SK-N-SH (cell line): ENCODE data around the gene CNGA2. TPM values are rescaled to one million over a fixed set of nuclear protein-coding genes. Genes with fewer than 3 reads are reported as not detected.

Source experiments
- CTCF ChIA-PET: fragments of 300-600, 350-600 bp; formaldehyde crosslinking; extraction: SDS; loops from one replicate; lab custom pipeline; 2021; lab: Yijun Ruan, JAX
- POLR2A ChIA-PET: fragments of 350-600 bp; sonication (Branson Sonifier 250); formaldehyde crosslinking; extraction: SDS; loops from one replicate; lab custom pipeline; 2020; ENCODE audit warnings: antibody characterized with exemption, inconsistent platforms; lab: Yijun Ruan, JAX
- DNase-seq: peaks from one replicate; pipeline ENCODE4 v3.0.0; 2012
- H2AFZ ChIP-seq: fragments of 200-600 bp; sonication (generic); 2 replicates; pipeline ENCODE4 v1.8.1; 2016; ENCODE audit warnings: antibody characterized with exemption, mild to moderate bottlenecking, low read depth
- H3F3A ChIP-seq: fragments of 200-600 bp; sonication (generic); replicated peaks from 2 replicates; pipeline ENCODE3; 2016; ENCODE audit warnings: antibody characterized with exemption, mild to moderate bottlenecking; ENCODE audit not compliant: insufficient read depth
- H3K27ac ChIP-seq, 2 experiments: fragments of 200-500 bp in 1 of 2; fragments of 200-600 bp in 1 of 2; sonication (Bioruptor generic) in 1 of 2; sonication (generic), shearing (Covaris generic) in 1 of 2; 2 replicates each; pipeline versions ENCODE4 v1.5.1 to v1.6.1; 2014 to 2016; ENCODE audit warnings: low read depth in 2 of 2, inconsistent platforms in 1 of 2, low read length in 1 of 2, mild to moderate bottlenecking in 1 of 2, mixed read lengths in 1 of 2
- H3K27me3 ChIP-seq: fragments of 200-600 bp; sonication (generic), shearing (Covaris generic); 2 replicates; pipeline ENCODE4 v1.6.1; 2016; ENCODE audit warnings: mixed run types; ENCODE audit not compliant: insufficient read depth
- H3K36me3 ChIP-seq, 2 experiments: fragments of 200-500 bp in 1 of 2; fragments of 200-600 bp in 1 of 2; sonication (Bioruptor generic) in 1 of 2; sonication (generic) in 1 of 2; replicated peaks in 1 of 2; 2 replicates each; pipeline versions ENCODE3 to v1.5.1; 2014 to 2016; ENCODE audit warnings: low read length in 1 of 2, mild to moderate bottlenecking in 1 of 2; ENCODE audit not compliant: insufficient read depth in 2 of 2, control insufficient read depth in 1 of 2
- H3K4me1 ChIP-seq, 2 experiments: fragments of 200-500 bp in 1 of 2; fragments of 200-600 bp in 1 of 2; sonication (Bioruptor generic) in 1 of 2; sonication (generic), shearing (Covaris generic) in 1 of 2; 2 replicates each; pipeline versions ENCODE4 v1.5.1 to v1.6.1; 2014 to 2016; ENCODE audit warnings: low read depth in 1 of 2, low read length in 1 of 2, mixed run types in 1 of 2; ENCODE audit not compliant: insufficient read depth in 2 of 2, control insufficient read depth in 1 of 2
- H3K4me2 ChIP-seq: fragments of 200-600 bp; sonication (generic), shearing (Covaris generic); 2 replicates; pipeline ENCODE4 v1.6.1; 2017; ENCODE audit warnings: mixed run types
- H3K4me3 ChIP-seq, 2 experiments: fragments of 200-500 bp in 1 of 2; fragments of 200-600 bp in 1 of 2; sonication (Bioruptor generic) in 1 of 2; sonication (generic), shearing (Covaris generic) in 1 of 2; 2 replicates each; pipeline versions ENCODE4 v1.5.1 to v1.8.1; 2014 to 2016; ENCODE audit warnings: low read depth in 2 of 2, inconsistent platforms in 1 of 2, low read length in 1 of 2, mild to moderate bottlenecking in 1 of 2, mixed read lengths in 1 of 2, moderate library complexity in 1 of 2
- H3K79me2 ChIP-seq: fragments of 200-600 bp; sonication (generic); 2 replicates; pipeline ENCODE4 v1.8.1; 2017; ENCODE audit warnings: mild to moderate bottlenecking; ENCODE audit not compliant: insufficient read depth
- H3K9ac ChIP-seq: fragments of 200-600 bp; sonication (generic); 2 replicates; pipeline ENCODE4 v1.6.1; 2017; ENCODE audit warnings: mixed run types
- H3K9me2 ChIP-seq: fragments of 200-600 bp; sonication (generic); 2 replicates; pipeline ENCODE4 v1.6.1; 2017; ENCODE audit warnings: mixed run types
- H3K9me3 ChIP-seq: fragments of 200-600 bp; sonication (generic); 2 replicates; pipeline ENCODE4 v1.6.1; 2017; ENCODE audit warnings: mixed run types, mild to moderate bottlenecking, moderate library complexity
- H4K20me1 ChIP-seq: fragments of 200-600 bp; sonication (generic); 2 replicates; pipeline ENCODE4 v1.6.1; 2017; ENCODE audit warnings: mild to moderate bottlenecking, mixed run types; ENCODE audit not compliant: insufficient read depth
- CHD2 ChIP-seq: fragments of 150-350 bp; IDR thresholded peaks from 2 replicates; pipeline ENCODE4 v1.6.1; 2018; ENCODE audit warnings: low read length; ENCODE audit not compliant: partially characterized antibody
- CTCF ChIP-seq: fragments of 200-600 bp; sonication (generic); IDR thresholded peaks from 2 replicates; pipeline ENCODE4 v1.6.1; 2017; ENCODE audit warnings: antibody characterized with exemption, mild to moderate bottlenecking, moderate library complexity
- ELF1 ChIP-seq: IDR thresholded peaks from 2 replicates; pipeline ENCODE4 v1.4.0; 2012
- EP300 ChIP-seq, 2 experiments: IDR thresholded peaks; 2 replicates each; pipeline versions ENCODE4 v1.4.0 to v1.6.1; 2012; ENCODE audit warnings: borderline replicate concordance in 1 of 2, low read depth in 1 of 2, low read length in 1 of 2
- EZH2phosphoT487 ChIP-seq: fragments of 200-600 bp; sonication (generic); IDR thresholded peaks from 2 replicates; pipeline ENCODE4 v1.6.1; 2017; ENCODE audit warnings: low read depth, mixed run types, mild to moderate bottlenecking, antibody characterized with exemption, moderate library complexity, borderline replicate concordance
- FOXM1 ChIP-seq: IDR thresholded peaks from 2 replicates; pipeline ENCODE4 v1.4.0; 2012; ENCODE audit warnings: low read depth, mild to moderate bottlenecking
- GABPA ChIP-seq: IDR thresholded peaks from 2 replicates; pipeline ENCODE4 v1.4.0; 2012; ENCODE audit warnings: low read depth, mild to moderate bottlenecking
- MEF2A ChIP-seq: IDR thresholded peaks from 2 replicates; pipeline ENCODE4 v1.4.0; 2012; ENCODE audit warnings: low read depth, borderline replicate concordance
- NFIC ChIP-seq: IDR thresholded peaks from 2 replicates; pipeline ENCODE4 v1.4.0; 2012; ENCODE audit warnings: borderline replicate concordance
- NRF1 ChIP-seq: IDR thresholded peaks from 2 replicates; pipeline ENCODE4 v1.6.1; 2012; ENCODE audit warnings: low read depth, mild to moderate bottlenecking, low read length
- RCOR1 ChIP-seq: fragments of 150-350 bp; IDR thresholded peaks from 2 replicates; pipeline ENCODE4 v1.6.1; 2017; ENCODE audit warnings: antibody characterized with exemption, low read length
- RFX5 ChIP-seq: IDR thresholded peaks from 2 replicates; pipeline ENCODE4 v1.6.1; 2012; ENCODE audit warnings: mild to moderate bottlenecking, improper control_type of control experiment, low read length
- SIN3A ChIP-seq: IDR thresholded peaks from 2 replicates; pipeline ENCODE4 v1.6.1; 2012; ENCODE audit warnings: low read depth, mild to moderate bottlenecking, low read length, moderate library complexity, borderline replicate concordance
- TAF1 ChIP-seq: IDR thresholded peaks from 2 replicates; pipeline ENCODE4 v1.6.1; 2012; ENCODE audit warnings: low read depth, mild to moderate bottlenecking, low read length, moderate library complexity, borderline replicate concordance
- TCF12 ChIP-seq: IDR thresholded peaks from 2 replicates; pipeline ENCODE4 v1.4.0; 2012
- TEAD4 ChIP-seq: IDR thresholded peaks from 2 replicates; pipeline ENCODE4 v1.4.0; 2012; ENCODE audit warnings: mild to moderate bottlenecking, borderline replicate concordance; ENCODE audit not compliant: insufficient read depth
- YY1 ChIP-seq: IDR thresholded peaks from 2 replicates; pipeline ENCODE4 v1.4.0; 2012; ENCODE audit warnings: low read depth, mild to moderate bottlenecking
- ZBTB33 ChIP-seq: IDR thresholded peaks from 2 replicates; pipeline ENCODE4 v1.4.0; 2012; ENCODE audit warnings: low read depth, borderline replicate concordance
- WGBS: methylation state at CpG from one replicate; pipeline ENCODE4 v1.1.6; 2017; ENCODE audit warnings: low lambda C conversion rate; 5-methylcytosine and 5-hydroxymethylcytosine counted together
- polyA plus RNA-seq, 3 experiments: library from polyadenylated mRNA; depleted of rRNA; stranded (reverse); fragments of >200 nt; gene quantifications; 2 replicates each; pipeline ENCODE4 v1.2.3, GENCODE V29; 2012

Gene CNGA2
- polyA plus RNA-seq, 1 of the 3 experiments (the other 2 are of a cell fraction) = not detected

- 0 out of 2 replicates have a peak, but pooled peaks cover 6% of the 10 kb centered on the region for H3K27me3 ChIP-seq
- CTCF ChIA-PET = interaction anchor here (2.9 kb wide), 1 partner anchor 11 kb away, joined by 15 read pairs; no protein-coding TSS in a partner anchor
These were observed 22.8 kb upstream of the CNGA2 start for GRCh38 chrX:151711787-151712186.

GRCh38 chrX:151712253-151712652 is 22.3 kb upstream of the CNGA2 start:
- no peak overlapping the region for H3K9ac ChIP-seq
- no peaks in the 10 kb centered on the region for H3K9me3 ChIP-seq
- H3K27ac ChIP-seq = no peak overlapping the region
- ChIA-PET CTCF (interaction anchor here (1.4 to 2.9 kb wide), 2 partner anchors 10 to 31 kb away, joined by 3 to 15 read pairs; no protein-coding TSS in a partner anchor), POLR2A (no interaction called here)
- no peaks in the 10 kb centered on the region for H3K9me2 ChIP-seq
- WGBS = 0% methylated on average over 3 of the region's 3 CpGs
- no peak overlapping the region for H3K4me2 ChIP-seq
- no peak overlapping the region for H3K4me3 ChIP-seq
- no peaks in the 10 kb centered on the region for H3K4me1 ChIP-seq
- no peaks in the 10 kb centered on the region for H3K79me2 ChIP-seq
- no peak overlapping the region for H2AFZ ChIP-seq
- H3K36me3 ChIP-seq = no peaks in the 10 kb centered on the region
- no peak for TF ChIP-seq ZBTB33
- no peak for TF ChIP-seq RCOR1
- TF ChIP-seq CHD2 = no peak
- TF ChIP-seq CTCF = no peak
- TF ChIP-seq NFIC = no peak
- no peak for TF ChIP-seq EZH2phosphoT487
- no peak for TF ChIP-seq TAF1
- no peak for TF ChIP-seq EP300 (IDR thresholded peaks at IDR 0.05; ENCODE audit: borderline replicate concordance in 1 of 2, low read depth in 1 of 2, low read length in 1 of 2)
- no peak for TF ChIP-seq TEAD4
- no peak for TF ChIP-seq SIN3A
- no peak for TF ChIP-seq TCF12
- no peak for TF ChIP-seq GABPA
- no peak for TF ChIP-seq MEF2A
- no peak for TF ChIP-seq RFX5
- DNase-seq = no peak
- no peaks in the 10 kb centered on the region for H3F3A ChIP-seq
- no peaks in the 10 kb centered on the region for H4K20me1 ChIP-seq
- peaks cover 11% of the 10 kb centered on the region; the same call in 1 of the 2 replicates for H3K27me3 ChIP-seq

More at GRCh38 chrX:151711787-151712186, 22.8 kb upstream of the CNGA2 start:
- H3K4me2 ChIP-seq = no peak overlapping the region
- no peak for TF ChIP-seq RCOR1
- TF ChIP-seq FOXM1 = no peak
- no peak for TF ChIP-seq YY1
- no peak for TF ChIP-seq GABPA
- no peak for TF ChIP-seq EP300 (IDR thresholded peaks at IDR 0.05; ENCODE audit: borderline replicate concordance in 1 of 2, low read depth in 1 of 2, low read length in 1 of 2)
- no peak for TF ChIP-seq NRF1
- TF ChIP-seq ELF1 = no peak
- TF ChIP-seq, all 33 proteins: peak for 0
- DNase-seq = no peak
- Histone ChIP-seq H2AFZ (no peak overlapping the region), H3K9me2 (no peaks in the 10 kb centered on the region), H3K9ac (no peak overlapping the region), H3K9me3 (no peaks in the 10 kb centered on the region), H3K79me2 (no peaks in the 10 kb centered on the region), H3F3A (no peaks in the 10 kb centered on the region), H4K20me1 (no peaks in the 10 kb centered on the region), H3K27ac (no peak overlapping the region), H3K36me3 (no peaks in the 10 kb centered on the region), H3K4me1 (no peaks in the 10 kb centered on the region), H3K4me3 (no peak overlapping the region)
- 0% methylated on average over 2 of the region's 2 CpGs for WGBS
- POLR2A ChIA-PET = no interaction called here
